Renal pelvis (tissue), 4 donors: Measurements from ENCODE around the gene CIB4. TPM values are rescaled to one million over a fixed set of nuclear protein-coding genes. Genes with fewer than 3 reads are reported as not detected.
A peak's percentile ranks its signal among the peaks of the same experiment; 100 is the strongest.

Experiments used
- DNase-seq: peaks from one replicate; pipeline ENCODE4 v3.0.0-alpha.2; 2013
- polyA plus RNA-seq, 3 donors: library from polyadenylated mRNA; unstranded; fragments of 120-200 nt; gene quantifications; one replicate each; pipeline ENCODE4 v1.2.1, GENCODE V29; 2013; ENCODE audit not compliant: insufficient read length in 3 of 3

The CIB4 gene
- polyA plus RNA-seq, 3 donors = 0.28 to 0.78 (median 0.30) TPM

GRCh38 chr2:26623541-26624495 is 17.3 kb downstream of the CIB4 start:
- no peak for DNase-seq

- DNase-seq = no peak
Measured at GRCh38 chr2:26621469-26622199, 19.5 kb downstream of the CIB4 start.

- DNase-seq = no peak
Measured at GRCh38 chr2:26620031-26620605, 21.0 kb downstream of the CIB4 start.

GRCh38 chr2:26619521-26619951 is 21.6 kb downstream of the CIB4 start:
- no peak for DNase-seq

GRCh38 chr2:26619096-26619495 is 22.1 kb downstream of the CIB4 start:
- DNase-seq = no peak

GRCh38 chr2:26618611-26619010 is 22.6 kb downstream of the CIB4 start:
- DNase-seq = no peak

- no peak for DNase-seq
Measured at GRCh38 chr2:26617588-26618083, 23.5 kb downstream of the CIB4 start.

GRCh38 chr2:26616706-26617587 is 24.2 kb downstream of the CIB4 start:
- no peak for DNase-seq

GRCh38 chr2:26615860-26616705 is 25.1 kb downstream of the CIB4 start:
- no peak for DNase-seq

- no peak for DNase-seq
Measured at GRCh38 chr2:26615336-26615859, 25.8 kb downstream of the CIB4 start.

- DNase-seq = peak; percentile 63
Measured at GRCh38 chr2:26614216-26615138, 26.7 kb downstream of the CIB4 start.

GRCh38 chr2:26613241-26614215 is 27.6 kb downstream of the CIB4 start:
- DNase-seq = no peak

GRCh38 chr2:26612522-26613240 is 28.5 kb downstream of the CIB4 start:
- DNase-seq = no peak

- no peak for DNase-seq
Measured at GRCh38 chr2:26612034-26612433, 29.1 kb downstream of the CIB4 start.

- no peak for DNase-seq
Measured at GRCh38 chr2:26610504-26611335, 30.4 kb downstream of the CIB4 start.

- DNase-seq = no peak
Measured at GRCh38 chr2:26609839-26610277, 31.3 kb downstream of the CIB4 start.
